ENCODE measurements around the gene DCK. TPM values are rescaled to one million over a fixed set of nuclear protein-coding genes. Genes with fewer than 3 reads are reported as not detected.

Gene DCK
- total RNA-seq, 4 donors from 2014 or later, result 16.3 to 19.0 (median 18.3) TPM

DNA sequence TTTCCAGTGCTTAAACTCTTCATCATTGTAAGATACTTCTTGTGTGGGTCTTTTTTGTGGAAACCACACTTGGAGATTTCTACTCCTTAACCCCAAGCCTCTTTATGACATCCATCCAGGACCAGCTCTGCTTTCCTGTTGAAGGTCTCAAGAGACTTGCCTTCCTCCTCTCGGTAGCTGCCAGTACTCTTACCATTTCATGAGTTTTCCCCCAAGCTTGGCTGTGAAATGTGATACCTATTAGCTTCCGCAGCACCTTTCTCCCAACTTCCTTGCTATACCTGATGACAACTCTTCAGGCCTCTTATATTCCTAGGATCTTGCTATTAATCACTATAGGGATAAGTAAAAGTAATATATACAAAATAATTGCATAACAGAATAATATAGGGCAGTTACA is 1.9 kb upstream of the DCK start:
- no peaks in the 10 kb centered on the region for H3K27me3 ChIP-seq
- no peak overlapping the region for H3K4me3 ChIP-seq
- 83% methylated on average over 2 of the region's 2 CpGs for WGBS, 2 donors
- TF ChIP-seq POLR2A (IDR thresholded peaks at IDR 0.05) (no peak), EP300 (IDR thresholded peaks at IDR 0.05) (no peak)
- TF ChIP-seq, protein P1, sequence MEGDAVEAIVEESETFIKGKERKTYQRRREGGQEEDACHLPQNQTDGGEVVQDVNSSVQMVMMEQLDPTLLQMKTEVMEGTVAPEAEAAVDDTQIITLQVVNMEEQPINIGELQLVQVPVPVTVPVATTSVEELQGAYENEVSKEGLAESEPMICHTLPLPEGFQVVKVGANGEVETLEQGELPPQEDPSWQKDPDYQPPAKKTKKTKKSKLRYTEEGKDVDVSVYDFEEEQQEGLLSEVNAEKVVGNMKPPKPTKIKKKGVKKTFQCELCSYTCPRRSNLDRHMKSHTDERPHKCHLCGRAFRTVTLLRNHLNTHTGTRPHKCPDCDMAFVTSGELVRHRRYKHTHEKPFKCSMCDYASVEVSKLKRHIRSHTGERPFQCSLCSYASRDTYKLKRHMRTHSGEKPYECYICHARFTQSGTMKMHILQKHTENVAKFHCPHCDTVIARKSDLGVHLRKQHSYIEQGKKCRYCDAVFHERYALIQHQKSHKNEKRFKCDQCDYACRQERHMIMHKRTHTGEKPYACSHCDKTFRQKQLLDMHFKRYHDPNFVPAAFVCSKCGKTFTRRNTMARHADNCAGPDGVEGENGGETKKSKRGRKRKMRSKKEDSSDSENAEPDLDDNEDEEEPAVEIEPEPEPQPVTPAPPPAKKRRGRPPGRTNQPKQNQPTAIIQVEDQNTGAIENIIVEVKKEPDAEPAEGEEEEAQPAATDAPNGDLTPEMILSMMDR (IDR thresholded peaks at IDR 0.05), result no peak
- H3K9me3 ChIP-seq, result no peaks in the 10 kb centered on the region
- no peak for DNase-seq (ENCODE audit: low spot score in 2 of 2)
- H3K36me3 ChIP-seq, result no peaks in the 10 kb centered on the region
- no peak overlapping the region for H3K27ac ChIP-seq
- peaks cover 0 to 36% (median 2%) of the 10 kb centered on the region in 4 donors for H3K4me1 ChIP-seq

DNA sequence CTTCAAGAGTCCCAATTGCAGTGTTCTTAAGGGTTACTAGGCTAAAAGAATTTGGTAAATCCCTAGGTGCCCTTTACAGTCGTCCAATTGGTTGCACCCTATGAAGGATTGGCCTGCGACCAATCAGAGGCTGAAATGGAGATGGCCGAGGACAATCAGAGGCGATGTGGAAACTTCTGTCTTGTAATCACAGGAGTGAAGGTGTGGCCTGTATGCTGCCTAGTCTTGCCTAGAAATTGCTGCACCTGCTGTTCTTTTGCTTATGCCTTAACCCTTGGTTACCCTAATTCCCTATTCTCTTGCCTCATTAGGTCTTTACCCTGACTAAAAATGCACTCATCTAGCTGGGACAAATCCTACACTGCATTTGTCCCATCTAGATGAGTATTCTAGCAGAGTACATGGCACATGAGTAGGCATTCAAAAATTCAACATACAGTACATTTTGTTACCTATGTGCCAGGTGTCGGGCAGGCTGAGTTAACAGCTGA is 1.0 kb upstream of the DCK start:
- TF ChIP-seq, protein P1 (IDR thresholded peaks at IDR 0.05), result no peak
- no peak for TF ChIP-seq EP300 (IDR thresholded peaks at IDR 0.05)
- TF ChIP-seq POLR2A (IDR thresholded peaks at IDR 0.05), result no peak
- DNase-seq (ENCODE audit: low spot score in 2 of 2), result no peak
- peak overlapping the region in 2 of 4 donors; percentile 87 to 91 for H3K27ac ChIP-seq
- no peaks in the 10 kb centered on the region for H3K27me3 ChIP-seq
- H3K36me3 ChIP-seq, result no peaks in the 10 kb centered on the region
- peak overlapping the region in 3 of 4 donors; percentile 59 to 77 (median 68) for H3K4me3 ChIP-seq
- H3K4me1 ChIP-seq, result peaks cover 0 to 43% (median 2%) of the 10 kb centered on the region in 4 donors
- H3K9me3 ChIP-seq, result no peaks in the 10 kb centered on the region
- 70 to 78% methylated on average over 5 of the region's 5 CpGs for WGBS, 2 donors

DNA sequence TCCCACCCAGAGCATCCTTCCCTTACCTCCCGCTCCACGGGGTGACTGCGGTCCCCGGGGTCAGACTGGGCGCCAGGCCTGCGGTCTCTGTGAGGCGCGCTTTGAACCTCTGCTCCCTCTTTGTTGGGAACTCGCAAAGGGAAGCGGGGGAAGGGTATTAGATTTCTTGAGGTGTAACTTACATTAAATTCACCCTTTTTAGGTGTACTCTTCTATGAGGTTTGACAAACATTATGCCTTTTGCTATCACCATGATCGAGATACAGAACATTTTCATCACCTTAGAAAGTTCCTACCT is 569 bp downstream of the DCK start:
- TF ChIP-seq EP300 (IDR thresholded peaks at IDR 0.05) (no peak), POLR2A (IDR thresholded peaks at IDR 0.05) (no peak)
- TF ChIP-seq, protein P1 (IDR thresholded peaks at IDR 0.05), result no peak
- Histone ChIP-seq H3K9me3 (no peaks in the 10 kb centered on the region), H3K27me3 (no peaks in the 10 kb centered on the region), H3K27ac (peak overlapping the region; percentile 81 to 91 (median 88)), H3K36me3 (peaks cover 0 to 10% (median 0%) of the 10 kb centered on the region in 3 donors), H3K4me3 (peak overlapping the region; percentile 48 to 77 (median 64)), H3K4me1 (peaks cover 0 to 43% (median 2%) of the 10 kb centered on the region in 4 donors)
- WGBS, 2 donors, result 1 to 3% methylated on average over 11 of the region's 11 CpGs
- DNase-seq (ENCODE audit: low spot score in 2 of 2), result no peak

DNA sequence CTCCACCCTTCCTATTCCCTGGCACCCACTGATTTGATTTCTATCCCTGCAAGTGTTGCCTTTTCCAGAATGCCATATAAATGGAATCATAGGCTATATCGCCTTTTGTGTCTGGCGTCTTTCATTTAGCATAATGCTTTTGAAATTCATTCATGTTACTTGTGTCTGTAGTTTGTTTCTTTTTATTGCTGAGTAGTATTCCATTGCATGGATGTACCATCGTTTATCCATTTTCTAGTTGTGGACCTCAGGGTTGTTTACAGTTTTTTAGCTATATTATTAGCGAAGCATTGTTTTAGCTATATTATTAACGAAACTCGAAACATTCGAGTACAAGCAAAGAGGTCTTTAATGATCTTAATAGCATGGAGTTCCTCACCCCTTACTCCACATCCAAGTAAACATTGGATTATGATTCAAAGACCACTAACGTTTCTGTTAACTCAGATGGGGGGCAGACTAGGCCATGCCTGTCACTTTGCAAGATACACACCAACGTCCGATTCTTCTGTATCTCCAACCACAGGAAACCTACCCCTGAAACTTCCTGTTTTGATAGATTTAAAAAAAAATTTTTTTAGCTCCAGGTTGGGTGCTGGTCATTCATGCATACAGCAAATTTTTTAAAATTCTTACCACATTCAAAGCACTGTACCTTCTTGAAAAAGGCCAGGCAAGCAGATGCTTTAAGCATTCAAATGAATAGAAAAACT is 1.1 kb downstream of the DCK start:
- no peak for DNase-seq (ENCODE audit: low spot score in 2 of 2)
- no peaks in the 10 kb centered on the region for H3K27me3 ChIP-seq
- TF ChIP-seq, protein P1 (IDR thresholded peaks at IDR 0.05), result no peak
- TF ChIP-seq POLR2A (IDR thresholded peaks at IDR 0.05) (no peak), EP300 (IDR thresholded peaks at IDR 0.05) (no peak)
- peaks cover 0 to 15% (median 0%) of the 10 kb centered on the region in 3 donors for H3K36me3 ChIP-seq
- H3K27ac ChIP-seq, result peak overlapping the region in 2 of 4 donors; percentile 90 to 91
- H3K9me3 ChIP-seq, result no peaks in the 10 kb centered on the region
- peaks cover 0 to 43% (median 2%) of the 10 kb centered on the region in 4 donors for H3K4me1 ChIP-seq
- WGBS, 2 donors, result 73% methylated on average over 10 of the region's 10 CpGs
- peak overlapping the region; percentile 48 to 77 (median 64) for H3K4me3 ChIP-seq

DNA sequence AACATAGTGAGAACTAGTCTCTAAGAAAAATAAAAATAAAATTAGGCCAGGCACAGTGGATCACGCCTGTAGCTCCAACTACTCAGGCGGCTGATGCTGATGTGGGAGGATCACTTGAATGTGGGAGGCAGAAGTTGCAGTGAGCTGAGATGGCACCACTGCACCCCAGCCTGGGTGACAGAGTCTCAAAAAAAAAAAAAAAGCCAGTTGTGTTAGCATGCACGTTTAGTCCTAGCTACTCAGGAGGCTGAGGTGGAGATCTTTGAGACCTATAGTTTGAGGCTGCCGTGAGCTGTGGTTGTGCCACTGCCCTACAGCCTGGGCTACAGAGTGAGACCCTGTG is 2.5 kb downstream of the DCK start:
- Histone ChIP-seq H3K27ac (peak overlapping the region in 1 of 4 donors; percentile 20), H3K4me1 (peaks cover 0 to 43% (median 2%) of the 10 kb centered on the region in 4 donors), H3K36me3 (peaks cover 0 to 24% (median 0%) of the 10 kb centered on the region in 3 donors), H3K4me3 (peak overlapping the region in 2 of 4 donors; percentile 19 to 77), H3K27me3 (no peaks in the 10 kb centered on the region), H3K9me3 (no peaks in the 10 kb centered on the region)
- TF ChIP-seq EP300 (IDR thresholded peaks at IDR 0.05), result no peak
- TF ChIP-seq POLR2A (IDR thresholded peaks at IDR 0.05), result no peak
- TF ChIP-seq, protein P1 (IDR thresholded peaks at IDR 0.05), result no peak
- no peak for DNase-seq (ENCODE audit: low spot score in 2 of 2)
- 57 to 62% methylated on average over 4 of the region's 4 CpGs for WGBS, 2 donors
